ENCODE results near the gene CACFD1. TPM values are rescaled to one million over a fixed set of nuclear protein-coding genes. Genes with fewer than 3 reads are reported as not detected.

Gene CACFD1
- total and polyA plus RNA-seq, 2 of the 4 experiments (the other 2 are of a cell fraction): 2.0 to 6.6 TPM

- no peak overlapping the region for H2AFZ ChIP-seq (replicated peaks; ENCODE audit: low read length, poor library complexity)
- in situ Hi-C loops (cut with MboI; ENCODE audit: low sequenced_read_pairs): no loop called here
Measured at GRCh38 chr9:133433351-133433843, 26.4 kb upstream of the CACFD1 start.

More at GRCh38 chr9:133433351-133433843, 26.4 kb upstream of the CACFD1 start:
- Histone ChIP-seq H3K27me3 (ENCODE audit: control insufficient read depth, insufficient read depth, low read length) (peaks cover 7% of the 10 kb centered on the region), H4K8ac (ENCODE audit: low read depth in 2 of 2, low read length in 2 of 2) (no peak overlapping the region), H3K9me3 (ENCODE audit: control insufficient read depth, insufficient read depth, low read length) (no peaks in the 10 kb centered on the region), H2BK20ac (ENCODE audit: low read depth, low read length) (no peak overlapping the region), H2BK5ac (ENCODE audit: low read depth, low read length, poor library complexity, severe bottlenecking) (no peak overlapping the region), H4K5ac (ENCODE audit: low read depth, low read length) (no peak overlapping the region), H2BK15ac (ENCODE audit: low read depth, low read length) (no peak overlapping the region), H3K4ac (ENCODE audit: low read depth, low read length) (no peak overlapping the region), H3K4me3 (ENCODE audit: insufficient read depth, low read depth, low read length) (no peak overlapping the region), H3K9ac (ENCODE audit: low read depth, low read length) (no peak overlapping the region), H2AK5ac (ENCODE audit: low read depth, low read length) (no peak overlapping the region), H3K56ac (ENCODE audit: extremely low read depth, insufficient read depth, low read length) (no peak overlapping the region), H3K4me2 (ENCODE audit: low read depth, low read length) (no peak overlapping the region), H4K20me1 (ENCODE audit: insufficient read depth, low read length) (no peaks in the 10 kb centered on the region), H2BK120ac (ENCODE audit: low read depth, low read length) (no peak overlapping the region), H3K79me1 (ENCODE audit: low read depth in 1 of 2, low read length in 2 of 2) (no peaks in the 10 kb centered on the region), H3K14ac (replicated peaks; ENCODE audit: low read depth, low read length) (no peak overlapping the region), H3K27ac (ENCODE audit: insufficient read depth, low read length) (no peak overlapping the region), H3K23ac (ENCODE audit: low read depth, low read length) (no peak overlapping the region), H3K36me3 (ENCODE audit: control insufficient read depth, insufficient read depth, low read length) (no peaks in the 10 kb centered on the region), H3K4me1 (ENCODE audit: control insufficient read depth, insufficient read depth, low read length) (no peaks in the 10 kb centered on the region), H3K18ac (ENCODE audit: low read depth, low read length) (no peak overlapping the region), H4K91ac (ENCODE audit: insufficient read depth, low read depth, low read length) (no peak overlapping the region), H3K9me1 (ENCODE audit: insufficient read depth, low read length) (no peaks in the 10 kb centered on the region), H2AK9ac (replicated peaks; ENCODE audit: low read depth, low read length, poor library complexity) (no peak overlapping the region)
- 74% methylated on average over 3 of the region's 11 CpGs; no CpG with 5 or more reads in 1 of the 2 experiments for WGBS, 2 experiments (ENCODE audit: extremely low coverage in 2 of 2, insufficient read length in 1 of 2)
- TF ChIP-seq MXI1 (IDR thresholded peaks at IDR 0.05; ENCODE audit: borderline replicate concordance, low read depth, low read length): no peak
- no peak for TF ChIP-seq CHD1 (IDR thresholded peaks at IDR 0.05; ENCODE audit: low read depth, low read length)
- no peak for TF ChIP-seq POLR2A (IDR thresholded peaks at IDR 0.05; ENCODE audit: low read depth, low read length)
- no peak for TF ChIP-seq ELK1 (IDR thresholded peaks at IDR 0.05; ENCODE audit: borderline replicate concordance, low read depth, low read length)
- no peak for TF ChIP-seq MAZ (IDR thresholded peaks at IDR 0.05; ENCODE audit: borderline replicate concordance, low read depth, low read length)
- no peak for TF ChIP-seq BHLHE40 (IDR thresholded peaks at IDR 0.05; ENCODE audit: low read depth, low read length)
- no peak for TF ChIP-seq RFX5 (IDR thresholded peaks at IDR 0.05; ENCODE audit: low read depth, low read length)
- TF ChIP-seq RCOR1 (IDR thresholded peaks at IDR 0.05; ENCODE audit: insufficient replicate concordance, low read length): no peak
- no peak for TF ChIP-seq FOS (IDR thresholded peaks at IDR 0.05; ENCODE audit: low read depth, low read length)
- no peak for TF ChIP-seq USF2 (IDR thresholded peaks at IDR 0.05; ENCODE audit: low read depth, low read length)
- ChIA-PET POLR2A (ENCODE audit: unreplicated experiment) (no interaction called here), CTCF (no interaction called here)
- no TSS peak for BruUV-seq (replicated peaks)
- ATAC-seq (ENCODE audit: low read depth) (no peak), DNase-seq (no peak)
- intact Hi-C loops (cut with micrococcal nuclease): no loop called here
- dilution Hi-C loops (cut with HindIII; ENCODE audit: low sequenced_read_pairs, unreplicated experiment): no loop called here

All from IMR-90 (cell line).